Neutrophil (primary cell): ENCODE results near the gene MCF2L.

Experiments used
- H3K27ac ChIP-seq: fragments of 200-600 bp; sonication (generic); 2 replicates; pipeline ENCODE4 v1.5.1; 2016; ENCODE audit warnings: mild to moderate bottlenecking, moderate library complexity
- H3K27me3 ChIP-seq: fragments of 200-600 bp; sonication (generic); 2 replicates; pipeline ENCODE4 v1.6.0; 2016; ENCODE audit warnings: mild to moderate bottlenecking
- H3K36me3 ChIP-seq: fragments of 200-600 bp; sonication (generic); 2 replicates; pipeline ENCODE4 v1.5.1; 2017
- H3K4me1 ChIP-seq, 2 experiments: fragments of 200-600 bp in 1 of 2; sonication (generic) in 1 of 2; 1 replicate in 1 of 2; 2 replicates in 1 of 2; pipeline versions ENCODE4 v1.5.1 to v1.6.1; 2013 to 2016; ENCODE audit warnings: low read depth in 1 of 2, low read length in 1 of 2, mild to moderate bottlenecking in 1 of 2, moderate library complexity in 1 of 2; ENCODE audit not compliant: control insufficient read depth in 1 of 2, insufficient read depth in 1 of 2
- H3K4me3 ChIP-seq, 2 experiments: fragments of 200-600 bp in 1 of 2; sonication (generic) in 1 of 2; 1 replicate in 1 of 2; 2 replicates in 1 of 2; pipeline ENCODE4 v1.5.1; 2013 to 2016; ENCODE audit warnings: low read depth in 1 of 2, low read length in 1 of 2, mild to moderate bottlenecking in 1 of 2, moderate library complexity in 1 of 2
- H3K9me3 ChIP-seq: fragments of 200-600 bp; sonication (generic); 2 replicates; pipeline ENCODE4 v1.5.1; 2016
- TF ChIP-seq, protein P1 (sequence below): fragments of 200-600 bp; sonication (generic); IDR thresholded peaks from 2 replicates; pipeline ENCODE4 v1.5.1; 2016; ENCODE audit warnings: antibody characterized with exemption

The MCF2L gene

DNA sequence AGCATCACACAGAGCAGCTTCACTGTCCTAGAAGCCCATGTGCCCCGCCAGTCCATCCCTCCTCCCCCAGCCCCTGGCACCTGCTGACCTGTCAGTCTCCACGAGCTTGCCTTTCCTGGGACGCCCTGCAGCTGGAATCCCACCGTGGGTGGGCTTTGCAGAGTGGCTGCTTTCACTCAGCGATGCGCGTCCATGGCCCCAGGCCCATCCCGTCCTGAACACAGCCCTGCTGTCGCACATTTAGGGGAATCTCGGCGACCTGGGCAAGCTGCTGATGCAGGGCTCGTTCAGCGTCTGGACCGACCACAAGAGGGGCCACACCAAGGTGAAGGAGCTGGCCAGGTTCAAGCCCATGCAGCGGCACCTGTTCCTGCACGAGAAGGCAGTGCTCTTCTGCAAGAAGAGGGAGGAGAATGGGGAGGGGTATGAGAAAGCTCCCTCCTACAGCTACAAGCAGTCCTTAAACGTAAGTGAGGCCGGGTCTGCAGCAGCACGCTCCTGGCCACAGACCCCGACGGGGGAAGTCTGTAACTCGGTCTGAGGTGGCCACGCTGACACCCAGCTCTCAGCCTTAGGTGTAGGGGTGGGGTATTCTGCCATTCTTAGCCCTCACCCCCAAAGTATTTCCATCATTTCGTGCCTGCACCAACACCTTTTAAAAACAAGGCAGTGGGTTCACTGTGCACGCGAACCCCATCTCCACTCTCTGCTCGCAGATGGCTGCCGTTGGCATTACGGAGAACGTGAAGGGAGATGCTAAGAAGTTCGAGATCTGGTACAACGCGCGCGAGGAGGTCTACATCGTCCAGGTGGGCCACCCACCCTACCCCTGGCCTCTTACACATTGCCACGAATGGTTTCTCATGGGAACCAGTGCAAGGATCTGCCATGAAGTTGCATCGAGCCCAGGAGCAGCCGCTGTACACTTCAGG, 118.2 kb downstream of the MCF2L start:
- no peaks in the 10 kb centered on the region for H3K4me1 ChIP-seq
- no peak overlapping the region for H3K4me3 ChIP-seq
- H3K27me3 ChIP-seq = no peaks in the 10 kb centered on the region
- H3K27ac ChIP-seq = no peak overlapping the region
- H3K36me3 ChIP-seq = no peaks in the 10 kb centered on the region
- H3K9me3 ChIP-seq = no peaks in the 10 kb centered on the region
- TF ChIP-seq, protein P1, sequence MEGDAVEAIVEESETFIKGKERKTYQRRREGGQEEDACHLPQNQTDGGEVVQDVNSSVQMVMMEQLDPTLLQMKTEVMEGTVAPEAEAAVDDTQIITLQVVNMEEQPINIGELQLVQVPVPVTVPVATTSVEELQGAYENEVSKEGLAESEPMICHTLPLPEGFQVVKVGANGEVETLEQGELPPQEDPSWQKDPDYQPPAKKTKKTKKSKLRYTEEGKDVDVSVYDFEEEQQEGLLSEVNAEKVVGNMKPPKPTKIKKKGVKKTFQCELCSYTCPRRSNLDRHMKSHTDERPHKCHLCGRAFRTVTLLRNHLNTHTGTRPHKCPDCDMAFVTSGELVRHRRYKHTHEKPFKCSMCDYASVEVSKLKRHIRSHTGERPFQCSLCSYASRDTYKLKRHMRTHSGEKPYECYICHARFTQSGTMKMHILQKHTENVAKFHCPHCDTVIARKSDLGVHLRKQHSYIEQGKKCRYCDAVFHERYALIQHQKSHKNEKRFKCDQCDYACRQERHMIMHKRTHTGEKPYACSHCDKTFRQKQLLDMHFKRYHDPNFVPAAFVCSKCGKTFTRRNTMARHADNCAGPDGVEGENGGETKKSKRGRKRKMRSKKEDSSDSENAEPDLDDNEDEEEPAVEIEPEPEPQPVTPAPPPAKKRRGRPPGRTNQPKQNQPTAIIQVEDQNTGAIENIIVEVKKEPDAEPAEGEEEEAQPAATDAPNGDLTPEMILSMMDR = no peak

DNA sequence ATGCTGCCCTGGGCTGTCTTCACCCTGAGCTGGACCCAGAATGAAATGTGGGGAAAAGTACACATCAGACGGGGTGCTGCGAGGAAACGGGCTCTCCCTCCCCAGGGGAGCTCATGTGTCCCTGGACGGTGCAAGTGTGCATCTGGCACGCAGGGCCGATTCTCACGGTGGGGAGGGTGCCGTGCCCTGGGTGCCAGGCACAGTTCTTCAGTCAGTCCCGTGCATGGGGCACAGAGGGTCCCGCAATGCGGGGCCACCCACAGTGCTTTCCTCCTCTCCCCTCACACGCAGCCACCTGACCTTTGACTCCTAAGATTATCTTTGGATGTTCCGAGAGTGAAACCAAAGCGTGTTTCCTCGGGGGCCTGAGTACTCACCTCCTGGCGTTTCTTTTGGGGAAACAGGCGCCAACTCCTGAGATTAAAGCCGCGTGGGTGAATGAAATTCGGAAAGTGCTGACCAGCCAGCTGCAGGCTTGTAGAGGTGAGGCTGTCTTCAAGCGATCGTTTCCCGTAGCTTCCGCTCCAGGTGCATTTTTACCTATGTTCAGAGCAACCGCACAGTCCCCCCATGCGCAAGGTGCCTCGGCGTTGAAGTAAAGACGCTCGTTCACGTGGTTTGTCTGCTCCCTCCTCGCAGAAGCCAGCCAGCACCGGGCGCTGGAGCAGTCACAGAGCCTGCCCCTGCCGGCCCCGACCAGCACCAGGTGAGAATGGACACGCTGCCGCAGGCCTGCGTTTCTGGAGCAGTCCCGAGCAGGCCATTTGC, 119.1 kb downstream of the MCF2L start:
- Histone ChIP-seq H3K4me3 (no peak overlapping the region), H3K27ac (no peak overlapping the region), H3K4me1 (no peaks in the 10 kb centered on the region), H3K27me3 (no peaks in the 10 kb centered on the region), H3K9me3 (no peaks in the 10 kb centered on the region), H3K36me3 (no peaks in the 10 kb centered on the region)
- TF ChIP-seq, protein P1 = no peak

DNA sequence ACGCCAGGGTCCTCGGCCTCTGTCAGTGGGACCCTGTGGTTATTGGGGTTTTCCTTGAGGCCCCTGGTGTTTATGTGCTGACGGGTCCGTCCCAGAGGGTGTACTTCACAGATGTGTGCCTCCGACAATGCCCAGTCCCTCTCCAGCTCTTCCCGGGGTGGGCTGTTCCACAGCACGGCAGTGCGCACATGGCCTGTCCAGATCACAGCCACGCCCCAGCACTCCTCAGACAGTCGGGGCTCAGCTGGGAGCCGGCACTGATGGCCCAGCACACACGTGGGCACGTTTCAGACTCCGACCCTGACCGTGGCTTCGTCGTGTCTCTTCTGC, 119.6 kb downstream of the MCF2L start:
- H3K4me3 ChIP-seq = no peak overlapping the region
- H3K4me1 ChIP-seq = no peaks in the 10 kb centered on the region
- no peaks in the 10 kb centered on the region for H3K36me3 ChIP-seq
- H3K27ac ChIP-seq = no peak overlapping the region
- TF ChIP-seq, protein P1 = no peak
- H3K9me3 ChIP-seq = no peaks in the 10 kb centered on the region
- H3K27me3 ChIP-seq = no peaks in the 10 kb centered on the region

DNA sequence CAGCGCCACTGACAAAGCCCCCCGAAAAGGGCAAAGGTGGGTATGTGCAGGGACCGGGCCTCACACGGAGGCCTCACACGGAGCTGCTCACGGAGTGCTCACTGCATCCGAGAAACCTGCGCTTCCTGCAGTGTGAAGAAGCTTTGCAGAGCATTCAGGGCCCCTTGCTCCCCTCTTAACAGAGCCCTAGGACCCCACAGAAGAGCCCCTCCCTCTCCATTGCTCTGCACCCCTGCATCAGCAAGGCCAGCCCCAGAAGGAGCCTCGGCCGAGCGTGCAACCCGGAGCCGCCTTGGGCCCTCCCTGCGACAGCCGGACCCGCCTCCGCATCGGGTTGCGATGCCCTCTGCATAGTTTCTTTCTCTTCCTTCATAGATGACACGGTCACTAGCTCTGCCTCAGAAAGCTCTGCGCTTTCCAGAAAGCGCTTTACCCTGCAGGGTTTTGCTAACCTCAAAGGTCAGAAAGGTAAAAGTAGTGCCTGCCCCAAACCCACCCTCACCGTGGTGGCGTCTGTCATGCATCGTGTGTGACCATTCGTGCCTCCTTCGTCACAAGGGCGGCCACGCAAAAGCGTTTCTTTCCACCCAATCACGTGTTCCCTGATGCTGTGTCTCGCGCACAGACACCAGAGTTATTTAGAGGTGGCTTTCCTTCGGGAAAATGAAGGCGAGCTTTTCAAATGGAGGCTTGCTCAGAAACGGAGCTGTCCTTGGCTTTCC, 120.8 kb downstream of the MCF2L start:
- H3K36me3 ChIP-seq = no peaks in the 10 kb centered on the region
- H3K27me3 ChIP-seq = no peaks in the 10 kb centered on the region
- H3K27ac ChIP-seq = no peak overlapping the region
- no peak overlapping the region for H3K4me3 ChIP-seq
- TF ChIP-seq, protein P1 = no peak
- no peaks in the 10 kb centered on the region for H3K9me3 ChIP-seq
- no peaks in the 10 kb centered on the region for H3K4me1 ChIP-seq

DNA sequence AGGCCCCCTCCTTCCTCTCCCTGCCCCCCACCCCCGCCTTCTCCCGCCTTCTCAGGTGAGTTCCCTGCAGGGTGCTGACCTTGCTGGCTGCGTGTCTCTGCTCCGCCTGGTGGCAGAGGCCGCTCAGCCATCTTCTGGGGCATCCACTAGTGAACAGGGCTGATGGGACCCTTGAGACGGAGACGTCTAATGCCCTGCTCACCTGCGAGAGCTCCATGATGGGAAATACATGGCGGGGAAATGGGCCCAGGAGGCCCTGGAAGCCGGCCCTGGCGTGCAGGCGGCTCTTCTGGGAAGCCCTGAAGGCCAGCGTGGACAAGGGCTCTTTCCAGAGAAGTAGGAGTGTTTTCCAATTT, 121.4 kb downstream of the MCF2L start:
- TF ChIP-seq, protein P1 = no peak
- H3K36me3 ChIP-seq = no peaks in the 10 kb centered on the region

More for the DNA sequence above, 121.4 kb downstream of the MCF2L start:
- Histone ChIP-seq H3K27ac (no peak overlapping the region), H3K27me3 (no peaks in the 10 kb centered on the region), H3K9me3 (no peaks in the 10 kb centered on the region), H3K4me1 (no peaks in the 10 kb centered on the region), H3K4me3 (no peak overlapping the region)
